Fibroblast of the aortic adventitia (primary cell): ENCODE results near the gene BAHCC1. TPM values are rescaled to one million over a fixed set of nuclear protein-coding genes. Genes with fewer than 3 reads are reported as not detected.

ENCODE experiments used
- DNase-seq: peaks from one replicate; pipeline ENCODE4 v3.0.0-alpha.2; 2010; ENCODE audit warnings: low read depth
- H3K4me3 ChIP-seq: 2 replicates; pipeline ENCODE4 v1.5.1; 2011; ENCODE audit warnings: low read depth, mild to moderate bottlenecking, control low read depth, low read length, moderate library complexity
- total RNA-seq: library from RNA; depleted of rRNA; stranded (reverse); fragments of >200 nt; gene quantifications from 2 replicates; pipeline ENCODE4 v1.2.3, GENCODE V29; 2012; ENCODE audit warnings: low replicate concordance
- TF ChIP-seq, protein P1 (sequence below): IDR thresholded peaks from 2 replicates; pipeline ENCODE4 v1.5.1; 2011; ENCODE audit warnings: mild to moderate bottlenecking, low read length, control low read depth, inconsistent platforms; ENCODE audit not compliant: insufficient read depth

Gene BAHCC1
- total RNA-seq, 1 donor, result 11.7 TPM

DNA sequence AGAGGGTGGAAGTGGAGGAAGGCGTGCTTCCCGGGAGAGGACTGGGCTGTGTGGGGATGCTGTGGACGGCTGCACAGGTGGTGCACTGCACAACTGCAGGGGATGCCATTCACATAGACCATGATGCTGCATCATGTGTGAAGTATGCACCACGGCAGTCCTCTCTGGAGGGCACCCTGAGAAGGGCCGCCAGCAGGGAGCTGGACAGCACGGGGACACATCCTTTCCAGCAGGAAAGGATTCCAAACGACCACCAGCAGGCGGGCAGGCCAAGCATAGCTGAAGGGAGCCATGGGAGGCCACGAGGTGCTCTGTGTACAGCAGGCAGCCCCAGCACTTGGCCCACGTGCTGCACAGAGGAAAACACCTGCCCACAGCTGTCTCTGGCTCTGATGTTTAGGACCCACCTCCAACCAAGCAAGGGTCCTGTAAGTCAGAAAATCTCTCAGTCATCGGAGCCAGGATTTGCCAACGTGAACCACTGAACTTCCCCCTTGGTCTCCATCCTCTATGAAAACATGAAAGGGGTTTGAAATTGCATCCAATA lies 107.3 kb downstream of the BAHCC1 start:
- H3K4me3 ChIP-seq, result no peak overlapping the region

DNA sequence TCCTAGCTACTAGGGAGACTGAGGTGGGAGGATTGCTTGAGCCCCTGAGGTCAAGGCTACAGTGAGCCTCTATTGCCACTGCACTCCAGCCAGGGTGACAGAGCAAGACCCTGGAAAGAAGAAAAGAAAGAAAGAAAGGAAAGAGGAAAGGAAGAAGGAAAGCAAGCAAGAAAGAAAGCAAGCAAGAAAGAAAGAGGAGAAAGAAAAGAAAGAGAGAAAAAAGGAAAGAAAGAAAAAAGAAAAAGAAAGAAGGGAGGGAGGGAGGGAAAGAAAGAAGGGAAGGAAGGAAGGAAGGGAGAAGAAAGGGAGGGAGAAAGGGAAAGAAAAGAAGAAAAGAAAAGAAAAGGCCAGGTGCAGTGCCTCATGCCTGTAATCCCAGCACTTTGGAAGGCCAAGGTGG lies 108.4 kb downstream of the BAHCC1 start:
- no peak overlapping the region for H3K4me3 ChIP-seq
- TF ChIP-seq, protein P1, sequence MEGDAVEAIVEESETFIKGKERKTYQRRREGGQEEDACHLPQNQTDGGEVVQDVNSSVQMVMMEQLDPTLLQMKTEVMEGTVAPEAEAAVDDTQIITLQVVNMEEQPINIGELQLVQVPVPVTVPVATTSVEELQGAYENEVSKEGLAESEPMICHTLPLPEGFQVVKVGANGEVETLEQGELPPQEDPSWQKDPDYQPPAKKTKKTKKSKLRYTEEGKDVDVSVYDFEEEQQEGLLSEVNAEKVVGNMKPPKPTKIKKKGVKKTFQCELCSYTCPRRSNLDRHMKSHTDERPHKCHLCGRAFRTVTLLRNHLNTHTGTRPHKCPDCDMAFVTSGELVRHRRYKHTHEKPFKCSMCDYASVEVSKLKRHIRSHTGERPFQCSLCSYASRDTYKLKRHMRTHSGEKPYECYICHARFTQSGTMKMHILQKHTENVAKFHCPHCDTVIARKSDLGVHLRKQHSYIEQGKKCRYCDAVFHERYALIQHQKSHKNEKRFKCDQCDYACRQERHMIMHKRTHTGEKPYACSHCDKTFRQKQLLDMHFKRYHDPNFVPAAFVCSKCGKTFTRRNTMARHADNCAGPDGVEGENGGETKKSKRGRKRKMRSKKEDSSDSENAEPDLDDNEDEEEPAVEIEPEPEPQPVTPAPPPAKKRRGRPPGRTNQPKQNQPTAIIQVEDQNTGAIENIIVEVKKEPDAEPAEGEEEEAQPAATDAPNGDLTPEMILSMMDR, result no peak
- DNase-seq, result no peak

More for the DNA sequence above, 107.3 kb downstream of the BAHCC1 start:
- TF ChIP-seq, protein P1, result no peak
- no peak for DNase-seq

GRCh38 chr17:81508639-81509206 lies 113.5 kb downstream of the BAHCC1 start:
- TF ChIP-seq, protein P1, result no peak
- peak overlapping the region; percentile 93 for H3K4me3 ChIP-seq
- peak; percentile 58 for DNase-seq

GRCh38 chr17:81509207-81509971 lies 114.1 kb downstream of the BAHCC1 start:
- TF ChIP-seq, protein P1, result no peak
- peak overlapping the region; percentile 93 for H3K4me3 ChIP-seq
- DNase-seq, result peak; percentile 48

- DNase-seq, result peak; percentile 55
- peak overlapping the region; percentile 93 for H3K4me3 ChIP-seq
- TF ChIP-seq, protein P1, result no peak
Observed at GRCh38 chr17:81509972-81510784, 114.9 kb downstream of the BAHCC1 start.

GRCh38 chr17:81510785-81511553 lies 115.7 kb downstream of the BAHCC1 start:
- DNase-seq, result peak; percentile 49
- TF ChIP-seq, protein P1, result no peak
- H3K4me3 ChIP-seq, result peak overlapping the region; percentile 93
